Bronchial epithelial cell (primary cell): ENCODE measurements around the gene TERT. TPM values are rescaled to one million over a fixed set of nuclear protein-coding genes. Genes with fewer than 3 reads are reported as not detected.
A peak's percentile ranks its signal among the peaks of the same experiment; 100 is the strongest.
"Not testable (repeated sequence)": the region's sequence is repeated elsewhere in the genome, so short reads cannot be mapped to it uniquely, and the experiment has no call there.

Experiments
- DNase-seq: peaks from one replicate; pipeline ENCODE4 v3.0.0-alpha.2; 2010; ENCODE audit warnings: low read depth
- FAIRE-seq: peaks from 2 replicates; lab custom pipeline; 2011; peaks lifted over from hg19 to GRCh38; lab: Jason Lieb, UNC
- H3K27me3 ChIP-seq: 2 replicates; pipeline ENCODE4 v1.5.1; 2011; ENCODE audit warnings: low read length; ENCODE audit not compliant: control insufficient read depth, insufficient read depth
- H3K36me3 ChIP-seq: 2 replicates; pipeline ENCODE4 v1.5.1; 2011; ENCODE audit warnings: low read length; ENCODE audit not compliant: control insufficient read depth, insufficient read depth
- H3K4me3 ChIP-seq: 2 replicates; pipeline ENCODE4 v1.5.1; 2011; ENCODE audit warnings: mild to moderate bottlenecking, low read depth, low read length, control low read depth
- CTCF ChIP-seq: IDR thresholded peaks from 2 replicates; pipeline ENCODE4 v1.5.1; 2011; ENCODE audit warnings: mild to moderate bottlenecking, moderate library complexity, low read length, control low read depth, inconsistent platforms; ENCODE audit not compliant: insufficient read depth, severe bottlenecking
- total RNA-seq: library from RNA; depleted of rRNA; stranded (reverse); fragments of >200 nt; gene quantifications from 2 replicates; pipeline ENCODE4 v1.2.1, GENCODE V29; 2014

TERT gene
- total RNA-seq, 1 donor from 2014 or later, result not detected

DNA sequence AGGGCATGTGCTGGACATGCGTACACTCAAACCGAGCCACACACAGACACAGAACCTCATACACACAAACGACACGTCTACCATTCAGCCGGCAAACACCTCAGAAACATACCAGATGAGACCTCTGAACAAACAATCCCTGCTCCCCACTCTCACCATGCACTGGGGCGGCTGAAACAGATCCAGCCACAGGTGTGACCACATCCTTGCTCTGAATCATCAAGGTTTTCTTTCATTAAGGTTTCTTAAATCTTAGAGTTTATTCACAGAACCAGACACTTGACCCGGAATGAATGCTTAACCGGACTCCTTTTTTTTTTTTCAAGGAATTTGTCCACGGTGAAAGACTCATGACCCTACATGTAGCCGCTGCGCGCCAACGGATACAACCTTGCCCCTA lies 26.2 kb downstream of the TERT start:
- DNase-seq (peak; percentile 3), FAIRE-seq (no peak)
- Histone ChIP-seq H3K4me3 (no peak overlapping the region), H3K36me3 (no peaks in the 10 kb centered on the region), H3K27me3 (no peaks in the 10 kb centered on the region)
- no peak for TF ChIP-seq CTCF

DNA sequence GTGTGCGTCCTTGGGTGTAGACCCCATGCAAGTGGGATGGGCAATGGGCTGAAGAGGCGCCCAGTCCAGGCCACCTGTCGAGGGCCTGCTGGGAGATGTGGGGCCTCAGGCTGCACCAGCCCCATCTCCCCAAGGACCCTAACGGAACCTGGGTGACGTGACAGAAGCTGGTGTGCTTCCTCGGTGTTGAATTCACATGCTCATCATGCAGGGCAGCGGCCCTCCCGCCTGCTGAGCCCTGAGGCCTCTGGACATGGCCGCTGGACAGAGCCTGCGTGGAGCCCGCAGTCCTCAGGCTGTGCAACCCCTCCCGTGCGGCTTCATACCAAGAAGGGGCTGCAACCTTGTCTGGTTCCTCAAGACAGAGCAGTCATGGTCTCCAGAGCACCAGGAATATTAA lies 26.8 kb downstream of the TERT start:
- no peak for FAIRE-seq

GRCh38 chr5:1267464-1267863 lies 27.4 kb downstream of the TERT start:
- not testable (repeated sequence) for H3K27me3 ChIP-seq, H3K4me3 ChIP-seq, DNase-seq, FAIRE-seq, H3K36me3 ChIP-seq

More for the DNA sequence above, 26.8 kb downstream of the TERT start:
- Histone ChIP-seq H3K36me3 (no peaks in the 10 kb centered on the region), H3K27me3 (no peaks in the 10 kb centered on the region), H3K4me3 (no peak overlapping the region)
- TF ChIP-seq CTCF, result no peak
- no peak for DNase-seq

DNA sequence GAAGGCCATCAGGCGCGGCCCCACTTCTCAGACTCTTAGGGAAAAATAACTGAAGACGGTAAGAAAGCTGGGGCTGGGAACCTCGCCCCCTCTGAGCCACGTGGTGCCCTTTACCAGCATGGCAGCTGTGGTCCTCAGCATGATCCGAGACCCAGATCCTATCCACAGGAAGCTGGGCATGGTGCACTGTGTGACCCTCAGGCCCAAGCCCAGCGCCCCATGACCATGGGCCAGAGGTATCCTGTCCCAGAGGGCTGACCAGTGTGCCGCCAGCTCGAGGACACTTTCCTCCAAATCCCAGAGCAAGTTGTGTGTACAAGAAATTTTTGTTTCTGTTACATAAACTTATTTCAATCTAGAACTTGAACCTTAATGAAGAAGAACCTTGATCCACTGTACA lies 28.1 kb downstream of the TERT start:
- no peak for TF ChIP-seq CTCF
- Histone ChIP-seq H3K36me3 (no peaks in the 10 kb centered on the region), H3K4me3 (no peak overlapping the region), H3K27me3 (no peaks in the 10 kb centered on the region)
- FAIRE-seq (no peak), DNase-seq (no peak)

- no peak for DNase-seq
- no peak for FAIRE-seq
- Histone ChIP-seq H3K4me3 (no peak overlapping the region), H3K36me3 (no peaks in the 10 kb centered on the region), H3K27me3 (no peaks in the 10 kb centered on the region)
- no peak for TF ChIP-seq CTCF
Observed at GRCh38 chr5:1265461-1266455, 29.1 kb downstream of the TERT start.

GRCh38 chr5:1265026-1265425 lies 29.8 kb downstream of the TERT start:
- H3K27me3 ChIP-seq, result no peaks in the 10 kb centered on the region
- no peak overlapping the region for H3K4me3 ChIP-seq
- DNase-seq (no peak), FAIRE-seq (no peak)
- no peaks in the 10 kb centered on the region for H3K36me3 ChIP-seq
- no peak for TF ChIP-seq CTCF
